Transverse colon (tissue), 3 donors: ENCODE measurements around the gene FBRS.

Experiments
- CTCF ChIP-seq, 5 experiments: fragments of 200-600 bp in 3 of 5; fragments of 450-650 bp in 2 of 5; sonication (generic) in 3 of 5; IDR thresholded peaks; 1 replicate in 2 of 5; 2 replicates in 3 of 5; pipeline ENCODE4 v1.5.1; 2016 to 2017; ENCODE audit warnings: antibody characterized with exemption in 5 of 5, inconsistent platforms in 3 of 5, mild to moderate bottlenecking in 2 of 5, moderate library complexity in 1 of 5
- EP300 ChIP-seq: sonication (generic); formaldehyde crosslinking; IDR thresholded peaks from one replicate; pipeline ENCODE4 v1.6.1; 2017; ENCODE audit warnings: antibody characterized with exemption, low read depth
- POLR2A ChIP-seq: fragments of 450-650 bp; IDR thresholded peaks from one replicate; pipeline ENCODE4 v1.6.1; 2016; ENCODE audit warnings: antibody characterized with exemption, mild to moderate bottlenecking, moderate library complexity

GRCh38 chr16:30623536-30624283 lies 34.5 kb upstream of the FBRS start:
- TF ChIP-seq POLR2A (no peak), CTCF (IDR thresholded peaks at IDR 0.05) (no peak), EP300 (no peak)
